Measurements from ENCODE around the gene FASTKD3.

DNA sequence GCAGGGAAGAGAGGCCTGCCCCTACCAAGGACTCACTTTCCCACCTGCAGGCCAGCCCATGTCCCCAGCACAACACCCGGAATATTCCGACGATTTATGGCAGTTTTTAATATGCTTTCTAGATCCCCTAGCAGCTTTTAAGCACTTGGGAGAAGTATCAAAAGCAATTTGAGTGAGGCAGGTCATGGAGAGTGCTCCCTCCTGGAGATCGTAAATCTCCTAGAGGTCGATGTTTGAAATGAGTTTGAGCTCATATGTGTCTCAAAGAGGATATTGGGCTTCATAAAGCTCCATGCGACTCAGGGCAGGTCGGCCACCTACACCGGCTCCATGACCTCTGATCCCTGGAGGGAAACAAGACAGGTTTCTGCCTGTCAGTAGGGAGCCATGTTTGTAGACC lies 45.2 kb downstream of the FASTKD3 start:
- TF ChIP-seq, protein P1, sequence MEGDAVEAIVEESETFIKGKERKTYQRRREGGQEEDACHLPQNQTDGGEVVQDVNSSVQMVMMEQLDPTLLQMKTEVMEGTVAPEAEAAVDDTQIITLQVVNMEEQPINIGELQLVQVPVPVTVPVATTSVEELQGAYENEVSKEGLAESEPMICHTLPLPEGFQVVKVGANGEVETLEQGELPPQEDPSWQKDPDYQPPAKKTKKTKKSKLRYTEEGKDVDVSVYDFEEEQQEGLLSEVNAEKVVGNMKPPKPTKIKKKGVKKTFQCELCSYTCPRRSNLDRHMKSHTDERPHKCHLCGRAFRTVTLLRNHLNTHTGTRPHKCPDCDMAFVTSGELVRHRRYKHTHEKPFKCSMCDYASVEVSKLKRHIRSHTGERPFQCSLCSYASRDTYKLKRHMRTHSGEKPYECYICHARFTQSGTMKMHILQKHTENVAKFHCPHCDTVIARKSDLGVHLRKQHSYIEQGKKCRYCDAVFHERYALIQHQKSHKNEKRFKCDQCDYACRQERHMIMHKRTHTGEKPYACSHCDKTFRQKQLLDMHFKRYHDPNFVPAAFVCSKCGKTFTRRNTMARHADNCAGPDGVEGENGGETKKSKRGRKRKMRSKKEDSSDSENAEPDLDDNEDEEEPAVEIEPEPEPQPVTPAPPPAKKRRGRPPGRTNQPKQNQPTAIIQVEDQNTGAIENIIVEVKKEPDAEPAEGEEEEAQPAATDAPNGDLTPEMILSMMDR (IDR thresholded peaks at IDR 0.05; ENCODE audit: poor library complexity, severe bottlenecking): no peak
- TF ChIP-seq RAD21 (conservative IDR thresholded peaks at IDR 0.05) (no peak), EZH2 (IDR thresholded peaks at IDR 0.05; ENCODE audit: borderline replicate concordance, insufficient read depth, low read length, poor library complexity, severe bottlenecking) (no peak), TAF1 (IDR thresholded peaks at IDR 0.05; ENCODE audit: low read depth) (no peak), EP300 (conservative IDR thresholded peaks at IDR 0.05; ENCODE audit: poor library complexity, severe bottlenecking) (no peak), MXI1 (conservative IDR thresholded peaks at IDR 0.05; ENCODE audit: poor library complexity, severe bottlenecking) (no peak)
- TF ChIP-seq, protein P2, sequence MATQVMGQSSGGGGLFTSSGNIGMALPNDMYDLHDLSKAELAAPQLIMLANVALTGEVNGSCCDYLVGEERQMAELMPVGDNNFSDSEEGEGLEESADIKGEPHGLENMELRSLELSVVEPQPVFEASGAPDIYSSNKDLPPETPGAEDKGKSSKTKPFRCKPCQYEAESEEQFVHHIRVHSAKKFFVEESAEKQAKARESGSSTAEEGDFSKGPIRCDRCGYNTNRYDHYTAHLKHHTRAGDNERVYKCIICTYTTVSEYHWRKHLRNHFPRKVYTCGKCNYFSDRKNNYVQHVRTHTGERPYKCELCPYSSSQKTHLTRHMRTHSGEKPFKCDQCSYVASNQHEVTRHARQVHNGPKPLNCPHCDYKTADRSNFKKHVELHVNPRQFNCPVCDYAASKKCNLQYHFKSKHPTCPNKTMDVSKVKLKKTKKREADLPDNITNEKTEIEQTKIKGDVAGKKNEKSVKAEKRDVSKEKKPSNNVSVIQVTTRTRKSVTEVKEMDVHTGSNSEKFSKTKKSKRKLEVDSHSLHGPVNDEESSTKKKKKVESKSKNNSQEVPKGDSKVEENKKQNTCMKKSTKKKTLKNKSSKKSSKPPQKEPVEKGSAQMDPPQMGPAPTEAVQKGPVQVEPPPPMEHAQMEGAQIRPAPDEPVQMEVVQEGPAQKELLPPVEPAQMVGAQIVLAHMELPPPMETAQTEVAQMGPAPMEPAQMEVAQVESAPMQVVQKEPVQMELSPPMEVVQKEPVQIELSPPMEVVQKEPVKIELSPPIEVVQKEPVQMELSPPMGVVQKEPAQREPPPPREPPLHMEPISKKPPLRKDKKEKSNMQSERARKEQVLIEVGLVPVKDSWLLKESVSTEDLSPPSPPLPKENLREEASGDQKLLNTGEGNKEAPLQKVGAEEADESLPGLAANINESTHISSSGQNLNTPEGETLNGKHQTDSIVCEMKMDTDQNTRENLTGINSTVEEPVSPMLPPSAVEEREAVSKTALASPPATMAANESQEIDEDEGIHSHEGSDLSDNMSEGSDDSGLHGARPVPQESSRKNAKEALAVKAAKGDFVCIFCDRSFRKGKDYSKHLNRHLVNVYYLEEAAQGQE (IDR thresholded peaks at IDR 0.05; ENCODE audit: borderline replicate concordance): no peak
